GM12878 (cell line): ENCODE measurements around the gene CFAP90. TPM values are rescaled to one million over a fixed set of nuclear protein-coding genes. Genes with fewer than 3 reads are reported as not detected.

ENCODE experiments used
- ATAC-seq: fragments of 200-7000 bp; cut with Tn5 transposase; 3 replicates; pipeline ENCODE4 v1.9.1; 2020; ENCODE audit warnings: mild to moderate bottlenecking, moderate library complexity
- Bru-seq: library from RNA; stranded (reverse); fragments of 400-500 nt; gene quantifications from one replicate; lab custom pipeline; 2021; lab: Mats Ljungman, UMichigan
- BruChase-seq, 2 experiments: library from RNA; stranded (reverse); fragments of 400-500 nt; gene quantifications; one replicate each; lab custom pipeline; 2021; lab: Mats Ljungman, UMichigan
- BruUV-seq: library from RNA; stranded (reverse); fragments of 400-500 nt; replicated peaks from 2 replicates; lab custom pipeline; 2021; lab: Mats Ljungman, UMichigan
- CTCF ChIA-PET: fragments of 300-600 bp; sonication (Branson Sonifier 250); formaldehyde crosslinking; extraction: SDS; loops from one replicate; lab custom pipeline; 2021; ENCODE audit warnings: inconsistent platforms; lab: Yijun Ruan, JAX
- POLR2A ChIA-PET: fragments of 350-600 bp; formaldehyde crosslinking; extraction: SDS; loops from one replicate; lab custom pipeline; 2021; ENCODE audit warnings: inconsistent platforms; lab: Charles Lee
- RAD21 ChIA-PET: fragments of 300-600 bp; sonication (Branson Sonifier 250); formaldehyde crosslinking; loops from one replicate; lab custom pipeline; 2023; ENCODE audit warnings: antibody characterized with exemption; ENCODE audit not compliant: unreplicated experiment; lab: Charles Lee
- SMC1A ChIA-PET: fragments of 300-600 bp; sonication (Branson Sonifier 250); formaldehyde crosslinking; loops from one replicate; lab custom pipeline; 2023; ENCODE audit not compliant: unreplicated experiment, uncharacterized antibody; lab: Charles Lee
- DNase-seq: peaks from one replicate; pipeline ENCODE4 v3.0.0-alpha.2; 2011; ENCODE audit warnings: low read depth, low spot score
- FAIRE-seq: peaks from 3 replicates; lab custom pipeline; 2011; peaks lifted over from hg19 to GRCh38; lab: Jason Lieb, UNC
- H2AFZ ChIP-seq: 2 replicates; pipeline ENCODE4 v1.6.0; 2011; ENCODE audit warnings: low read depth, low read length, control low read depth; ENCODE audit not compliant: control insufficient read depth
- H3K27ac ChIP-seq: 2 replicates; pipeline ENCODE4 v1.5.1; 2011; ENCODE audit warnings: control low read depth; ENCODE audit not compliant: control insufficient read depth, insufficient read depth
- H3K27me3 ChIP-seq, 2 experiments: replicated peaks in 1 of 2; 2 replicates each; pipeline versions ENCODE4 v1.6.0 to v1.6.1; 2011; ENCODE audit warnings: low read length in 1 of 2; ENCODE audit not compliant: control insufficient read depth in 2 of 2, insufficient read depth in 2 of 2
- H3K36me3 ChIP-seq, 2 experiments: 2 replicates each; pipeline ENCODE4 v1.5.1; 2011; ENCODE audit warnings: low read length in 1 of 2; ENCODE audit not compliant: control insufficient read depth in 2 of 2, insufficient read depth in 2 of 2
- H3K4me1 ChIP-seq: 2 replicates; pipeline ENCODE4 v1.6.1; 2011; ENCODE audit warnings: mild to moderate bottlenecking, low read length, moderate library complexity, mixed read lengths; ENCODE audit not compliant: control insufficient read depth, insufficient read depth
- H3K4me2 ChIP-seq: 2 replicates; pipeline ENCODE4 v1.6.0; 2011; ENCODE audit warnings: control low read depth; ENCODE audit not compliant: control insufficient read depth, insufficient read depth
- H3K4me3 ChIP-seq: fragments of 200-600 bp; sonication (generic); 2 replicates; pipeline ENCODE4 v1.5.1; 2016
- H3K79me2 ChIP-seq: 2 replicates; pipeline ENCODE4 v1.6.0; 2011; ENCODE audit warnings: low read length; ENCODE audit not compliant: control insufficient read depth, insufficient read depth
- H3K9ac ChIP-seq: 2 replicates; pipeline ENCODE4 v1.8.0; 2011; ENCODE audit warnings: low read length, control low read depth, mixed read lengths; ENCODE audit not compliant: control insufficient read depth, insufficient read depth
- H3K9me3 ChIP-seq: replicated peaks from 3 replicates; pipeline ENCODE4 v1.5.1; 2011; ENCODE audit warnings: mild to moderate bottlenecking, low read length; ENCODE audit not compliant: control insufficient read depth, insufficient read depth
- H4K20me1 ChIP-seq: 2 replicates; pipeline ENCODE4 v1.6.0; 2011; ENCODE audit not compliant: control insufficient read depth, insufficient read depth
- WGBS: methylation state at CpG from one replicate; pipeline ENCODE4 v1.1.6; 2016; ENCODE audit warnings: low lambda C conversion rate; ENCODE audit not compliant: insufficient replicate concordance, insufficient coverage; ENCODE audit errors: missing lambda C conversion rate; 5-methylcytosine and 5-hydroxymethylcytosine counted together
- in situ Hi-C: fragments of 300-500 bp; cut with MboI; formaldehyde crosslinking; loops from 9 replicates; pipeline ENCODE4 v1.14.3; 2018; ENCODE audit warnings: mixed read lengths
- intact Hi-C: fragments of 100-400 bp; cut with micrococcal nuclease; formaldehyde crosslinking; loops from one replicate; pipeline ENCODE4 v1.14.2; 2022; ENCODE audit not compliant: unreplicated experiment
- long read RNA-seq, 2 experiments: library from polyadenylated mRNA; unstranded; transcript quantifications; one replicate each; pipeline ENCODE4 v2.0.0, GENCODE V29; 2019 to 2020
- polyA minus RNA-seq, 3 experiments: library from RNA; depleted of rRNA, polyadenylated mRNA; stranded (reverse); fragments of >200 nt; gene quantifications; 2 replicates each; pipeline ENCODE4 v1.2.3, GENCODE V29; 2011
- polyA plus RNA-seq, 11 experiments: library from polyadenylated mRNA; depleted of rRNA in 4 of 11; unstranded in 6 of 11; stranded (reverse) in 5 of 11; fragments of >200 nt; fragmentation: Nextera tagmentation in 4 of 11; fragmentation: Illumina TruSeq in 1 of 11; extraction: Ambion mirVana in 4 of 11; extraction: Trizol in 1 of 11; gene quantifications; 1 replicate in 1 of 11; 2 replicates in 10 of 11; pipeline versions ENCODE4 v1.2.1 to v1.2.3, GENCODE V29; 2011 to 2016; ENCODE audit warnings: inconsistent platforms in 2 of 11, missing spikeins in 2 of 11, low read depth in 1 of 11
- total RNA-seq, 4 experiments: library from RNA; depleted of rRNA in 3 of 4; stranded (reverse); fragments of >200 nt in 3 of 4; fragmentation: Illumina TruSeq in 1 of 4; extraction: Trizol in 1 of 4; gene quantifications; 2 replicates each; pipeline versions ENCODE4 v1.2.1 to v1.2.3, GENCODE V29; 2013 to 2021
- TF ChIP-seq, protein P1 (sequence below): fragments of 150-350 bp; IDR thresholded peaks from 2 replicates; pipeline ENCODE4 v1.6.1; 2014; ENCODE audit warnings: mild to moderate bottlenecking, low read depth, low read length

The CFAP90 gene, protein sequence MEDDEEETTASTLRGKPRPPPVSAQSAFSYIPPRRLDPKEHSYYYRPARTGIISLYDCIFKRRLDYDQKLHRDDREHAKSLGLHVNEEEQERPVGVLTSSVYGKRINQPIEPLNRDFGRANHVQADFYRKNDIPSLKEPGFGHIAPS
- total RNA-seq (2013; cell fraction: nucleolus; rRNA removed) = not detected in 2 replicates
- total RNA-seq (2014; rRNA removed) (not detected in 2 replicates), total RNA-seq (2014; rRNA removed; fragmentation: Illumina TruSeq; extraction: Trizol) (not detected in 2 replicates), total RNA-seq (2021) (not detected in 2 replicates), polyA plus RNA-seq (2011; rRNA removed) (not detected in 2 replicates), polyA plus RNA-seq (2014; fragmentation: Illumina TruSeq; extraction: Trizol) (not detected in 2 replicates), polyA plus RNA-seq (2014; fragmentation: Nextera tagmentation; extraction: Ambion mirVana) (not detected), polyA plus RNA-seq (2014; rRNA removed) (not detected in 2 replicates), polyA plus RNA-seq (2016; fragmentation: Nextera tagmentation; extraction: Ambion mirVana) (not detected), polyA minus RNA-seq (2011; rRNA and poly(A)+ RNA removed) (not detected in 2 replicates), Bru-seq, nascent RNA (not detected), BruChase-seq, experiment 1, labeled RNA remaining after a 6-hour chase (not detected), BruChase-seq, experiment 2, labeled RNA remaining after a 2-hour chase (percentile 10 among the genes with signal in this experiment)
- polyA plus RNA-seq (2011; ENCODE audit: low read depth) = not detected
- polyA plus RNA-seq (2011; cell fraction: cytosol; rRNA removed) = not detected in 2 replicates
- not detected in 2 replicates for polyA plus RNA-seq (2011; cell fraction: nucleus; rRNA removed)
- polyA plus RNA-seq (2012) = not detected in 2 replicates
- polyA minus RNA-seq (2011; cell fraction: cytosol; rRNA and poly(A)+ RNA removed) = not detected in 2 replicates
- not detected in 2 replicates for polyA minus RNA-seq (2011; cell fraction: nucleus; rRNA and poly(A)+ RNA removed)
- long read RNA-seq, experiment 1 = 0 reads
- long read RNA-seq, experiment 2 = 0 reads

DNA sequence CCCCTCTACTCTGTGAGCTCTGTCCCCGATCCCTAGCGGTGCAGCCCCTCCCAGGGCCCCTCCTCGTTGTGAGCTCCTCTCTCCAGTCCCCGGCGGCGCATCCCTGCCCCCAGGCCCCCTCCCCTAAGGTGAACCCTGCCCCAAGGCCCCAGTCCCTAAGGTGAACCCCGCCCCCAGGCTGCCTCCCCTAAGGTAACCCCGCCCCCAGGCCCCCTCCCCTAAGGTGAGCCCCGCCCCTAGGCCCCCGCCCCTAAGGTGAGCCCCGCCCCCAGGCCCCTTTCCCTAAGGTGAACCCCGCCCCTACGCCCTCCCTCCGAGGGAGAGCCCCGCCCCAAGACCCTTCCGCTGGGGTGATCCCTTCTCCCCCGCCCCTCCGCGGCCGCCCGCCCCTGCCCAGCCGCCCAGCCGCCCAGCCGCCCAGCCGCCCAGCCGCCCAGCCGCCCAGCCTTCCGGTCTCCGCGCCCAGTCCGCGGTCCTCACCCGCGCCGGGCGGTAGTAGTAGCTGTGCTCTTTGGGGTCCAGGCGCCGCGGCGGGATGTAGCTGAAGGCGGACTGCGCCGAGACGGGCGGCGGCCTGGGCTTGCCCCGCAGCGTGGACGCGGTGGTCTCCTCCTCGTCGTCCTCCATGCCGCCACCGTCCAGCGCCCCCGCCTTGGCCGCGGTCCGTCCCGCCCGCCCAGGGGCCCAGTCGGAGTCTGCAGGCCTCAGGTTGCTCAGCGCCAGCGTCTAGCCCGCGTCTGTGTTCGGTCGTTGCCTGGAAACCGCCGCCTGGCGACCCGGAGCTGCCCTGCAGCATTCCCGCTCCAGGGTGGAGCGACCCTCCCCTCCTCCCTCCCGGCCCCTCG is at the start of gene CFAP90:
Gene CFAP90 (minus strand): TSS at position 739 of the 845 bp plus-strand sequence. CDS start 112 bp downstream, at position 627.
- FAIRE-seq (no peak), DNase-seq (no peak)
- in situ Hi-C loops = no loop called here

More for the DNA sequence above, at the start of gene CFAP90:
- 60% methylated on average over 1 of the region's 76 CpGs for WGBS
- H3K4me2 ChIP-seq = peak within 1 kb of the TSS; percentile 22; the same call in 1 of the 2 replicates
- no peaks in the 10 kb centered on the region for H3K4me1 ChIP-seq
- intact Hi-C loops = no loop called here
- ATAC-seq = no peak
- TF ChIP-seq, protein P1, sequence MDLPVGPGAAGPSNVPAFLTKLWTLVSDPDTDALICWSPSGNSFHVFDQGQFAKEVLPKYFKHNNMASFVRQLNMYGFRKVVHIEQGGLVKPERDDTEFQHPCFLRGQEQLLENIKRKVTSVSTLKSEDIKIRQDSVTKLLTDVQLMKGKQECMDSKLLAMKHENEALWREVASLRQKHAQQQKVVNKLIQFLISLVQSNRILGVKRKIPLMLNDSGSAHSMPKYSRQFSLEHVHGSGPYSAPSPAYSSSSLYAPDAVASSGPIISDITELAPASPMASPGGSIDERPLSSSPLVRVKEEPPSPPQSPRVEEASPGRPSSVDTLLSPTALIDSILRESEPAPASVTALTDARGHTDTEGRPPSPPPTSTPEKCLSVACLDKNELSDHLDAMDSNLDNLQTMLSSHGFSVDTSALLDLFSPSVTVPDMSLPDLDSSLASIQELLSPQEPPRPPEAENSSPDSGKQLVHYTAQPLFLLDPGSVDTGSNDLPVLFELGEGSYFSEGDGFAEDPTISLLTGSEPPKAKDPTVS = no peak
- ChIA-PET CTCF (no interaction called here), POLR2A (interaction anchor here (0.6 kb wide), 1 partner anchor 120 kb away, joined by 3 read pairs; no protein-coding TSS in a partner anchor), SMC1A (no interaction called here), RAD21 (no interaction called here)
- peaks cover 6 to 9% of the 10 kb centered on the region in 2 experiments; a peak in 3 of 4 replicates for H3K27me3 ChIP-seq
- H4K20me1 ChIP-seq = no peaks in the 10 kb centered on the region
- H3K4me3 ChIP-seq = no peak within 1 kb of the TSS; the same call in 1 of the 2 replicates
- BruUV-seq = no TSS peak
- H3K9me3 ChIP-seq = no peaks in the 10 kb centered on the region; the same call in 2 of the 3 replicates
- no peak within 1 kb of the TSS for H3K9ac ChIP-seq
- H3K79me2 ChIP-seq = no peaks in the 10 kb centered on the region
- H2AFZ ChIP-seq = no peak within 1 kb of the TSS
- H3K27ac ChIP-seq = no peak within 1 kb of the TSS
- H3K36me3 ChIP-seq = no peaks in the 10 kb centered on the region
